ENCODE results near the gene GAGE2A. TPM values are rescaled to one million over a fixed set of nuclear protein-coding genes. Genes with fewer than 3 reads are reported as not detected.

The GAGE2A gene
- total and polyA plus RNA-seq, 2 of the 13 experiments (the other 11 are each of a cell fraction or from before 2014, with no cell fraction given) = not detected

GRCh38 chrX:49618574-49618973 is 29.3 kb downstream of the GAGE2A start:
- TF ChIP-seq SP140L (CRISPR knock-in tag; IDR thresholded peaks at IDR 0.05; ENCODE audit: borderline replicate concordance) (no peak), TERF1 (CRISPR knock-in tag; IDR thresholded peaks at IDR 0.05) (no peak), THYN1 (CRISPR knock-in tag; IDR thresholded peaks at IDR 0.05; ENCODE audit: borderline replicate concordance, low read depth) (no peak), ZNF781 (CRISPR knock-in tag; IDR thresholded peaks at IDR 0.05; ENCODE audit: borderline replicate concordance, not compliant biosample characterization) (no peak)
- TF ChIP-seq, protein P1, sequence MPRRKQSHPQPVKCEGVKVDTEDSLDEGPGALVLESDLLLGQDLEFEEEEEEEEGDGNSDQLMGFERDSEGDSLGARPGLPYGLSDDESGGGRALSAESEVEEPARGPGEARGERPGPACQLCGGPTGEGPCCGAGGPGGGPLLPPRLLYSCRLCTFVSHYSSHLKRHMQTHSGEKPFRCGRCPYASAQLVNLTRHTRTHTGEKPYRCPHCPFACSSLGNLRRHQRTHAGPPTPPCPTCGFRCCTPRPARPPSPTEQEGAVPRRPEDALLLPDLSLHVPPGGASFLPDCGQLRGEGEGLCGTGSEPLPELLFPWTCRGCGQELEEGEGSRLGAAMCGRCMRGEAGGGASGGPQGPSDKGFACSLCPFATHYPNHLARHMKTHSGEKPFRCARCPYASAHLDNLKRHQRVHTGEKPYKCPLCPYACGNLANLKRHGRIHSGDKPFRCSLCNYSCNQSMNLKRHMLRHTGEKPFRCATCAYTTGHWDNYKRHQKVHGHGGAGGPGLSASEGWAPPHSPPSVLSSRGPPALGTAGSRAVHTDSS (CRISPR knock-in tag; conservative IDR thresholded peaks at IDR 0.05) = no peak
- TF ChIP-seq, protein P2, sequence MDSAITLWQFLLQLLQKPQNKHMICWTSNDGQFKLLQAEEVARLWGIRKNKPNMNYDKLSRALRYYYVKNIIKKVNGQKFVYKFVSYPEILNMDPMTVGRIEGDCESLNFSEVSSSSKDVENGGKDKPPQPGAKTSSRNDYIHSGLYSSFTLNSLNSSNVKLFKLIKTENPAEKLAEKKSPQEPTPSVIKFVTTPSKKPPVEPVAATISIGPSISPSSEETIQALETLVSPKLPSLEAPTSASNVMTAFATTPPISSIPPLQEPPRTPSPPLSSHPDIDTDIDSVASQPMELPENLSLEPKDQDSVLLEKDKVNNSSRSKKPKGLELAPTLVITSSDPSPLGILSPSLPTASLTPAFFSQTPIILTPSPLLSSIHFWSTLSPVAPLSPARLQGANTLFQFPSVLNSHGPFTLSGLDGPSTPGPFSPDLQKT (CRISPR knock-in tag; IDR thresholded peaks at IDR 0.05; ENCODE audit: borderline replicate concordance) = no peak
- CTCF ChIA-PET (ENCODE audit: low intra/inter-chr PET ratio, low total read pairs) = no interaction called here
- DNase-seq (ENCODE audit: low spot score) (no peak), ATAC-seq (no peak), FAIRE-seq (no peak)
- H3K36me3 ChIP-seq (replicated peaks in 1 of 2; ENCODE audit: control insufficient read depth in 1 of 2, insufficient read depth in 2 of 2, low read length in 2 of 2) = no peaks in the 10 kb centered on the region
- POLR2A ChIA-PET = no interaction called here
- no peaks in the 10 kb centered on the region for H4K20me1 ChIP-seq (ENCODE audit: insufficient read depth, low read length)
- H3K4me1 ChIP-seq (ENCODE audit: insufficient read depth, low read length) = no peaks in the 10 kb centered on the region
- H3K9ac ChIP-seq (ENCODE audit: insufficient read depth, low read depth, low read length) = no peak overlapping the region
- H3K27ac ChIP-seq (ENCODE audit: extremely low read length, insufficient read depth, low read length) = no peak overlapping the region
- no peak overlapping the region for H3K4me2 ChIP-seq (ENCODE audit: low read depth, low read length)
- no peaks in the 10 kb centered on the region for H3K79me2 ChIP-seq (ENCODE audit: insufficient read depth, low read length)
- in situ Hi-C loops (cut with HindIII; ENCODE audit: extremely low pct_ligation_motif_present, low pct_unique_long_range_greater_than_20kb) (no loop called here), intact Hi-C loops (cut with micrococcal nuclease; ENCODE audit: unreplicated experiment) (no loop called here)
- BruUV-seq (replicated peaks) = no TSS peak
- H3K9me3 ChIP-seq (ENCODE audit: low read length) = no peaks in the 10 kb centered on the region
- H3K4me3 ChIP-seq (replicated peaks in 1 of 3; ENCODE audit: insufficient read depth in 1 of 3, low read depth in 2 of 3, low read length in 3 of 3) = no peak overlapping the region
- H3K27me3 ChIP-seq (ENCODE audit: control insufficient read depth in 1 of 2, insufficient read depth in 2 of 2, low read length in 2 of 2) = no peaks in the 10 kb centered on the region
- H2AFZ ChIP-seq (ENCODE audit: low read length) = no peak overlapping the region
- WGBS (ENCODE audit: low lambda C conversion rate) = 50% methylated on average over 2 of the region's 2 CpGs
